Transverse colon (tissue), 3 donors: ENCODE data around the gene CDC45.

ENCODE experiments used
- CTCF ChIP-seq, 5 experiments: fragments of 200-600 bp in 3 of 5; fragments of 450-650 bp in 2 of 5; sonication (generic) in 3 of 5; IDR thresholded peaks; 1 replicate in 2 of 5; 2 replicates in 3 of 5; pipeline ENCODE4 v1.5.1; 2016 to 2017; ENCODE audit warnings: antibody characterized with exemption in 5 of 5, inconsistent platforms in 3 of 5, mild to moderate bottlenecking in 2 of 5, moderate library complexity in 1 of 5
- POLR2A ChIP-seq: fragments of 450-650 bp; IDR thresholded peaks from one replicate; pipeline ENCODE4 v1.6.1; 2016; ENCODE audit warnings: antibody characterized with exemption, mild to moderate bottlenecking, moderate library complexity

GRCh38 chr22:19470010-19470409 lies 9.7 kb upstream of the CDC45 start:
- TF ChIP-seq CTCF (IDR thresholded peaks at IDR 0.05) = no peak
- TF ChIP-seq POLR2A = no peak
